Kidney epithelial cell (primary cell): Measurements from ENCODE around the gene PDHB. TPM values are rescaled to one million over a fixed set of nuclear protein-coding genes. Genes with fewer than 3 reads are reported as not detected.

Source experiments
- DNase-seq: peaks from one replicate; pipeline ENCODE4 v3.0.0-alpha.2; 2010; ENCODE audit warnings: low read depth
- H3K27me3 ChIP-seq: 2 replicates; pipeline ENCODE4 v1.6.0; 2011; ENCODE audit warnings: low read length; ENCODE audit not compliant: control insufficient read depth, insufficient read depth
- H3K36me3 ChIP-seq: 2 replicates; pipeline ENCODE4 v1.5.1; 2011; ENCODE audit warnings: low read length; ENCODE audit not compliant: control insufficient read depth, insufficient read depth
- H3K4me3 ChIP-seq: 2 replicates; pipeline ENCODE4 v1.5.1; 2011; ENCODE audit warnings: low read depth, mild to moderate bottlenecking, control low read depth, low read length
- CTCF ChIP-seq: IDR thresholded peaks from 2 replicates; pipeline ENCODE4 v1.5.1; 2011; ENCODE audit warnings: mild to moderate bottlenecking, moderate library complexity, low read length, control low read depth, inconsistent platforms; ENCODE audit not compliant: insufficient read depth, poor library complexity, severe bottlenecking
- total RNA-seq: library from RNA; depleted of rRNA; stranded (reverse); fragments of >200 nt; gene quantifications from 2 replicates; pipeline ENCODE4 v1.2.3, GENCODE V29; 2015

The PDHB gene
- total RNA-seq, 1 donor from 2014 or later: 62.8 TPM

- no peak for DNase-seq
- no peak overlapping the region for H3K4me3 ChIP-seq
- H3K36me3 ChIP-seq: no peaks in the 10 kb centered on the region
- no peaks in the 10 kb centered on the region for H3K27me3 ChIP-seq
- TF ChIP-seq CTCF: no peak
These were observed 33.4 kb upstream of the PDHB start for GRCh38 chr3:58466899-58467563.

GRCh38 chr3:58464866-58465265, 31.2 kb upstream of the PDHB start:
- Histone ChIP-seq H3K4me3 (no peak overlapping the region), H3K36me3 (no peaks in the 10 kb centered on the region), H3K27me3 (no peaks in the 10 kb centered on the region)
- no peak for TF ChIP-seq CTCF
- DNase-seq: no peak

GRCh38 chr3:58463942-58464271, 30.3 kb upstream of the PDHB start:
- no peak for TF ChIP-seq CTCF
- H3K4me3 ChIP-seq: no peak overlapping the region
- no peak for DNase-seq
- no peaks in the 10 kb centered on the region for H3K36me3 ChIP-seq
- H3K27me3 ChIP-seq: no peaks in the 10 kb centered on the region

- Histone ChIP-seq H3K4me3 (no peak overlapping the region), H3K36me3 (no peaks in the 10 kb centered on the region), H3K27me3 (no peaks in the 10 kb centered on the region)
- DNase-seq: peak; percentile 61
- peak; percentile 93 for TF ChIP-seq CTCF
These were observed 29.7 kb upstream of the PDHB start for GRCh38 chr3:58463181-58463941.

- no peak for DNase-seq
- no peaks in the 10 kb centered on the region for H3K36me3 ChIP-seq
- H3K4me3 ChIP-seq: no peak overlapping the region
- no peak for TF ChIP-seq CTCF
- no peaks in the 10 kb centered on the region for H3K27me3 ChIP-seq
These were observed 29.2 kb upstream of the PDHB start for GRCh38 chr3:58462829-58463180.

- no peaks in the 10 kb centered on the region for H3K27me3 ChIP-seq
- DNase-seq: no peak
- no peak for TF ChIP-seq CTCF
- no peaks in the 10 kb centered on the region for H3K36me3 ChIP-seq
- no peak overlapping the region for H3K4me3 ChIP-seq
These were observed 25.5 kb upstream of the PDHB start for GRCh38 chr3:58459160-58459559.
